HL-60 (cell line): ENCODE data around the gene MCTS1.

Experiments used
- CTCF ChIP-seq: IDR thresholded peaks from one replicate; pipeline ENCODE4 v1.5.1; 2011; ENCODE audit warnings: low read length, control low read depth, inconsistent platforms; ENCODE audit not compliant: insufficient read depth
- GABPA ChIP-seq: IDR thresholded peaks from 2 replicates; pipeline ENCODE4 v1.6.1; 2012; ENCODE audit warnings: low read depth
- POLR2AphosphoS5 ChIP-seq: IDR thresholded peaks from 2 replicates; pipeline ENCODE4 v1.6.1; 2012; ENCODE audit warnings: low read depth
- REST ChIP-seq: IDR thresholded peaks from 2 replicates; pipeline ENCODE4 v1.6.1; 2012; ENCODE audit warnings: low read depth; ENCODE audit not compliant: insufficient replicate concordance
- SPI1 ChIP-seq: IDR thresholded peaks from 2 replicates; pipeline ENCODE4 v1.6.1; 2012; ENCODE audit warnings: low read depth, mild to moderate bottlenecking, borderline replicate concordance

- TF ChIP-seq POLR2AphosphoS5 (no peak), CTCF (no peak), REST (no peak), GABPA (no peak), SPI1 (no peak)
These were observed 14.2 kb downstream of the MCTS1 start for GRCh38 chrX:120617996-120618630.
